Hepatocyte (in vitro differentiated cells): Measurements from ENCODE around the gene GMPR.

Experiments
- CTCF ChIP-seq: fragments of 200-600 bp; sonication (generic); IDR thresholded peaks from 2 replicates; pipeline ENCODE4 v1.5.1; 2016; ENCODE audit warnings: antibody characterized with exemption, mild to moderate bottlenecking; ENCODE audit not compliant: poor library complexity
- EZH2 ChIP-seq: fragments of 200-600 bp; sonication (generic); IDR thresholded peaks from 2 replicates; pipeline ENCODE4 v1.6.1; 2016; ENCODE audit warnings: antibody characterized with exemption, mild to moderate bottlenecking, borderline replicate concordance

GRCh38 chr6:16273256-16273655, 34.9 kb downstream of the GMPR start:
- no peak for TF ChIP-seq CTCF
- no peak for TF ChIP-seq EZH2
